CD14-positive monocyte (primary cell): Measurements from ENCODE around the gene KIF26A. TPM values are rescaled to one million over a fixed set of nuclear protein-coding genes. Genes with fewer than 3 reads are reported as not detected.

ENCODE experiments used
- DNase-seq, 3 donors: peaks; one replicate each; pipeline ENCODE4 v3.0.0-alpha.2; 2011 to 2022
- H2AFZ ChIP-seq: 2 replicates; pipeline ENCODE4 v1.6.0; 2012; ENCODE audit warnings: mild to moderate bottlenecking, low read depth, low read length, inconsistent platforms; ENCODE audit not compliant: insufficient read depth, poor library complexity, severe bottlenecking
- H3K27ac ChIP-seq, 2 donors: 1 replicate in 1 of 2; 2 replicates in 1 of 2; pipeline ENCODE4 v1.5.1; 2012 to 2013; ENCODE audit warnings: low read length in 2 of 2, control low read depth in 1 of 2, inconsistent platforms in 1 of 2, low read depth in 1 of 2, mild to moderate bottlenecking in 1 of 2
- H3K27me3 ChIP-seq, 2 donors: one replicate each; pipeline versions ENCODE4 v1.6.0 to v1.6.1; 2011 to 2013; ENCODE audit warnings: low read length in 2 of 2; ENCODE audit not compliant: control insufficient read depth in 2 of 2, insufficient read depth in 2 of 2
- H3K36me3 ChIP-seq, 2 donors: replicated peaks in 1 of 2; 1 replicate in 1 of 2; 2 replicates in 1 of 2; pipeline versions ENCODE4 v1.5.1 to v1.6.1; 2012 to 2013; ENCODE audit warnings: low read length in 2 of 2, control low read depth in 1 of 2, inconsistent platforms in 1 of 2, mild to moderate bottlenecking in 1 of 2; ENCODE audit not compliant: insufficient read depth in 2 of 2, control insufficient read depth in 1 of 2
- H3K4me1 ChIP-seq, 2 donors: 1 replicate in 1 of 2; 2 replicates in 1 of 2; pipeline versions ENCODE4 v1.5.1 to v1.6.1; 2012 to 2013; ENCODE audit warnings: low read length in 2 of 2, control low read depth in 1 of 2, inconsistent platforms in 1 of 2, mild to moderate bottlenecking in 1 of 2, moderate library complexity in 1 of 2; ENCODE audit not compliant: insufficient read depth in 2 of 2, control insufficient read depth in 1 of 2
- H3K4me2 ChIP-seq: replicated peaks from 2 replicates; pipeline ENCODE3; 2012; ENCODE audit warnings: low read length, moderate library complexity, mild to moderate bottlenecking; ENCODE audit not compliant: poor library complexity, severe bottlenecking; ENCODE audit errors: extremely low read depth
- H3K4me3 ChIP-seq, 3 experiments: fragments of 200-600 bp in 1 of 3; sonication (generic) in 1 of 3; replicated peaks in 1 of 3; 1 replicate in 2 of 3; 2 replicates in 1 of 3; pipeline ENCODE4 v1.5.1; 2011 to 2013; ENCODE audit warnings: low read length in 3 of 3, mild to moderate bottlenecking in 3 of 3, control low read depth in 2 of 3, low read depth in 2 of 3, inconsistent platforms in 1 of 3, moderate library complexity in 1 of 3
- H3K79me2 ChIP-seq: 2 replicates; pipeline ENCODE4 v1.6.0; 2012; ENCODE audit warnings: mild to moderate bottlenecking, control low read depth, inconsistent platforms, low read length, moderate library complexity; ENCODE audit not compliant: insufficient read depth
- H3K9ac ChIP-seq: 2 replicates; pipeline ENCODE4 v1.6.0; 2017; ENCODE audit warnings: low read length, mild to moderate bottlenecking; ENCODE audit not compliant: insufficient read depth, poor library complexity, severe bottlenecking
- H3K9me3 ChIP-seq, 2 donors: replicated peaks in 1 of 2; 1 replicate in 1 of 2; 2 replicates in 1 of 2; pipeline versions ENCODE4 v1.5.1 to v1.6.1; 2012 to 2013; ENCODE audit warnings: low read length in 2 of 2, control low read depth in 1 of 2; ENCODE audit not compliant: control insufficient read depth in 1 of 2, insufficient read depth in 1 of 2
- H4K20me1 ChIP-seq: 2 replicates; pipeline ENCODE4 v1.6.0; 2012; ENCODE audit warnings: mild to moderate bottlenecking, low read length, control low read depth, moderate library complexity; ENCODE audit not compliant: insufficient read depth
- H3K27ac Mint-ChIP-seq, 7 donors: one replicate each; pipeline ENCODE4 v1.8.0; 2020; ENCODE audit warnings: mild to moderate bottlenecking in 7 of 7, mixed read lengths in 7 of 7, moderate library complexity in 6 of 7, inconsistent platforms in 2 of 7
- H3K27me3 Mint-ChIP-seq, 3 donors: one replicate each; pipeline ENCODE4 v1.8.0; 2021 to 2022; ENCODE audit warnings: low read depth in 3 of 3, mild to moderate bottlenecking in 3 of 3, mixed read lengths in 3 of 3, moderate library complexity in 3 of 3, inconsistent platforms in 1 of 3
- H3K36me3 Mint-ChIP-seq, 2 donors: one replicate each; pipeline ENCODE4 v1.8.0; 2020; ENCODE audit warnings: mixed read lengths in 2 of 2, inconsistent platforms in 1 of 2, mild to moderate bottlenecking in 1 of 2
- H3K4me1 Mint-ChIP-seq: one replicate; pipeline ENCODE4 v1.8.0; 2020; ENCODE audit warnings: mild to moderate bottlenecking, mixed read lengths
- H3K4me3 Mint-ChIP-seq, 2 donors: one replicate each; pipeline ENCODE4 v1.8.0; 2020; ENCODE audit warnings: mild to moderate bottlenecking in 2 of 2, mixed read lengths in 2 of 2, moderate library complexity in 1 of 2
- H3K9me3 Mint-ChIP-seq, 7 donors: one replicate each; pipeline ENCODE4 v1.8.0; 2020 to 2022; ENCODE audit warnings: mixed read lengths in 7 of 7, mild to moderate bottlenecking in 6 of 7, moderate library complexity in 6 of 7, inconsistent platforms in 2 of 7
- CTCF ChIP-seq: fragments of 200-600 bp; IDR thresholded peaks from one replicate; pipeline ENCODE4 v1.8.0; 2022; ENCODE audit warnings: antibody characterized with exemption, mild to moderate bottlenecking
- WGBS: methylation state at CpG from one replicate; pipeline ENCODE4 v1.1.5; 2013; ENCODE audit warnings: missing lambda C conversion rate; ENCODE audit not compliant: insufficient coverage; 5-methylcytosine and 5-hydroxymethylcytosine counted together
- intact Hi-C, 2 donors: fragments of 100-400 bp; cut with micrococcal nuclease; formaldehyde crosslinking; loops; one replicate each; pipeline versions ENCODE4 v1.15.0 to v1.15.1; 2023
- polyA plus RNA-seq, 3 donors: library from polyadenylated mRNA; depleted of rRNA in 1 of 3; unstranded in 2 of 3; stranded (reverse) in 1 of 3; fragments of 300-500 nt in 2 of 3; fragments of >200 nt in 1 of 3; fragmentation: Illumina TruSeq in 2 of 3; gene quantifications; 1 replicate in 2 of 3; 2 replicates in 1 of 3; pipeline ENCODE4 v1.2.3, GENCODE V29; 2012 to 2021

The KIF26A gene
- polyA plus RNA-seq, 3 donors: not detected

GRCh38 chr14:104226421-104227383 is 88.3 kb downstream of the KIF26A start:
- Histone ChIP-seq H3K4me2 (no peak overlapping the region), H3K36me3 (no peaks in the 10 kb centered on the region), H3K79me2 (no peaks in the 10 kb centered on the region), H2AFZ (no peak overlapping the region), H4K20me1 (no peaks in the 10 kb centered on the region), H3K27ac (no peak overlapping the region), H3K27me3 (no peaks in the 10 kb centered on the region), H3K9me3 (peaks cover 4 to 18% of the 10 kb centered on the region in 2 donors), H3K4me3 (no peak overlapping the region), H3K9ac (no peak overlapping the region), H3K4me1 (no peaks in the 10 kb centered on the region)
- Mint-ChIP-seq H3K4me3 (no peak overlapping the region), H3K9me3 (peaks cover 0 to 10% (median 7%) of the 10 kb centered on the region in 7 donors), H3K27me3 (peaks cover 6 to 21% (median 11%) of the 10 kb centered on the region in 3 donors), H3K36me3 (no peaks in the 10 kb centered on the region), H3K27ac (peak overlapping the region in 1 of 7 donors; percentile 15), H3K4me1 (no peaks in the 10 kb centered on the region)
- DNase-seq: no peak
- no peak for TF ChIP-seq CTCF
- 90% methylated on average over 10 of the region's 17 CpGs for WGBS
- intact Hi-C loops: no loop called here

- Histone ChIP-seq H3K9ac (no peak overlapping the region), H3K4me3 (no peak overlapping the region), H3K9me3 (peaks cover 12 to 21% of the 10 kb centered on the region in 2 donors), H3K4me2 (no peak overlapping the region), H3K79me2 (no peaks in the 10 kb centered on the region), H2AFZ (no peak overlapping the region), H3K27ac (no peak overlapping the region), H3K4me1 (no peaks in the 10 kb centered on the region), H3K27me3 (no peaks in the 10 kb centered on the region), H4K20me1 (no peaks in the 10 kb centered on the region), H3K36me3 (no peaks in the 10 kb centered on the region)
- Mint-ChIP-seq H3K27ac (no peak overlapping the region), H3K4me1 (no peaks in the 10 kb centered on the region), H3K4me3 (no peak overlapping the region), H3K27me3 (peaks cover 6 to 17% (median 11%) of the 10 kb centered on the region in 3 donors), H3K9me3 (peaks cover 0 to 10% (median 7%) of the 10 kb centered on the region in 7 donors), H3K36me3 (no peaks in the 10 kb centered on the region)
- TF ChIP-seq CTCF: no peak
- intact Hi-C loops: no loop called here
- WGBS: 79% methylated on average over 1 of the region's 1 CpG
- DNase-seq: no peak
Measured at GRCh38 chr14:104227806-104228205, 89.4 kb downstream of the KIF26A start.
